Breast epithelium (tissue), 3 donors: ENCODE results near the gene GRK7.

Source experiments
- POLR2A ChIP-seq: fragments of 450-650 bp; IDR thresholded peaks from one replicate; pipeline ENCODE4 v1.6.1; 2016; ENCODE audit warnings: antibody characterized with exemption, mild to moderate bottlenecking, moderate library complexity
- POLR2AphosphoS5 ChIP-seq, 3 donors: sonication (generic); formaldehyde crosslinking; IDR thresholded peaks; one replicate each; pipeline ENCODE4 v1.6.1; 2017; ENCODE audit warnings: antibody characterized with exemption in 3 of 3

GRCh38 chr3:141726483-141726882 lies 36.7 kb upstream of the GRK7 start:
- no peak for TF ChIP-seq POLR2A
- TF ChIP-seq POLR2AphosphoS5 (IDR thresholded peaks at IDR 0.05) = no peak
